Skeletal muscle tissue (tissue), 4 donors: ENCODE results near the gene TRIM67. TPM values are rescaled to one million over a fixed set of nuclear protein-coding genes. Genes with fewer than 3 reads are reported as not detected.

Experiments used
- H3K27ac ChIP-seq: one replicate; pipeline ENCODE4 v1.7.0; 2013; ENCODE audit warnings: mild to moderate bottlenecking, low read depth, low read length, inconsistent platforms
- H3K27me3 ChIP-seq, 3 donors: one replicate each; pipeline ENCODE4 v1.7.0; 2013; ENCODE audit warnings: low read length in 3 of 3; ENCODE audit not compliant: control insufficient read depth in 3 of 3, insufficient read depth in 3 of 3
- H3K36me3 ChIP-seq, 3 donors: one replicate each; pipeline ENCODE4 v1.7.0; 2013; ENCODE audit warnings: low read length in 3 of 3; ENCODE audit not compliant: control insufficient read depth in 3 of 3, insufficient read depth in 3 of 3
- H3K4me1 ChIP-seq, 3 donors: one replicate each; pipeline ENCODE4 v1.7.0; 2013; ENCODE audit warnings: low read length in 3 of 3, mild to moderate bottlenecking in 3 of 3; ENCODE audit not compliant: control insufficient read depth in 3 of 3, insufficient read depth in 3 of 3
- H3K4me3 ChIP-seq, 3 donors: one replicate each; pipeline ENCODE4 v1.7.0; 2013; ENCODE audit warnings: low read length in 3 of 3
- H3K9ac ChIP-seq, 3 donors: one replicate each; pipeline ENCODE4 v1.7.0; 2013; ENCODE audit warnings: low read length in 3 of 3, mild to moderate bottlenecking in 3 of 3, moderate library complexity in 2 of 3, low read depth in 1 of 3
- H3K9me3 ChIP-seq, 3 donors: one replicate each; pipeline ENCODE4 v1.7.0; 2013; ENCODE audit warnings: low read length in 3 of 3; ENCODE audit not compliant: control insufficient read depth in 3 of 3
- total RNA-seq: library from RNA; depleted of rRNA; stranded (reverse); fragments of >200 nt; gene quantifications from one replicate; pipeline ENCODE4 v1.2.3, GENCODE V29; 2014
- donor health status: Osteomylitis.

The TRIM67 gene
- total RNA-seq, 1 donor from 2014 or later, result under 0.01 TPM

DNA sequence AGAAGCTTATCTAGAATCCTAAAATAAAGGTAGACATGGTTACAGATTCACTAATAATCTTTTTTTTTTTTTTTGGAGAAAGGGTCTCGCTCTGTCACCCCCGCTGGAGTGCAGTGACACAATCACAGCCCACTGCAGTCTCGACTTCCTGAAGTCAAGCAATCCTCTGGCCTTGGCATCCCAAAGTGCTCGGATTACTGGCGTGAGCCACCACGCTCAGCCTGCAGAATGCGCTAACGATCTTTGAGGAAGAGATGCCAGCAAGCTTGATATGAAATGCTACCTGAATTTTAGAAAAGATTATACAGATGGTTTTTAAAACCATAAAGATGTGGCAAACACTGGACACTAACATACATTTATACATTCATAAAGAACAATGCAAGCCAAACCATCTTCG is 75.1 kb downstream of the TRIM67 start:
- H3K9me3 ChIP-seq, result no peaks in the 10 kb centered on the region
- peak overlapping the region; percentile 86 for H3K27ac ChIP-seq
- peak overlapping the region in 1 of 3 donors; percentile 1 for H3K9ac ChIP-seq
- no peak overlapping the region for H3K4me3 ChIP-seq
- H3K27me3 ChIP-seq, result no peaks in the 10 kb centered on the region
- peaks cover 5 to 18% (median 13%) of the 10 kb centered on the region in 3 donors for H3K36me3 ChIP-seq
- peaks cover 19 to 48% (median 24%) of the 10 kb centered on the region in 3 donors for H3K4me1 ChIP-seq

DNA sequence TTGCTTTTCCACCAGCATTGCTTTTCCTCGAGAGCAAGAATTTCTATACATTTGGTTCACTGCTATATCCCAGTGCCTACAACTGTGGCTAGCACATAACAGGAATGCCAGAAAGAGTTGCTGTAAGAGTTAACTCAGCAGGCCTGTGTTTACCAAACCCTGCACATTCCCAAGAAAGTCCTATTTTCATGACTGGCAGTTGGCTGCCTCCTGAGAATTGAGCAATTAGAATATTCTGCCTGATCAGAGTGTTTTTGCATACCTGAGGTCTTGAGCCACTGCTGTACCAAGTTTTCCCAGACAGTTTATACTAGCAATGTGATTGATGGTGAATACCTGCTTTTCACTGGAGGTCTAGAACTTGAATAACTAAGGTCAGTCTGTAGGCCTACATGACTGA is 76.4 kb downstream of the TRIM67 start:
- Histone ChIP-seq H3K9ac (no peak overlapping the region), H3K4me1 (peaks cover 32 to 61% (median 38%) of the 10 kb centered on the region in 3 donors), H3K36me3 (peaks cover 5 to 19% (median 13%) of the 10 kb centered on the region in 3 donors), H3K9me3 (no peaks in the 10 kb centered on the region), H3K27me3 (no peaks in the 10 kb centered on the region), H3K4me3 (no peak overlapping the region), H3K27ac (no peak overlapping the region)

DNA sequence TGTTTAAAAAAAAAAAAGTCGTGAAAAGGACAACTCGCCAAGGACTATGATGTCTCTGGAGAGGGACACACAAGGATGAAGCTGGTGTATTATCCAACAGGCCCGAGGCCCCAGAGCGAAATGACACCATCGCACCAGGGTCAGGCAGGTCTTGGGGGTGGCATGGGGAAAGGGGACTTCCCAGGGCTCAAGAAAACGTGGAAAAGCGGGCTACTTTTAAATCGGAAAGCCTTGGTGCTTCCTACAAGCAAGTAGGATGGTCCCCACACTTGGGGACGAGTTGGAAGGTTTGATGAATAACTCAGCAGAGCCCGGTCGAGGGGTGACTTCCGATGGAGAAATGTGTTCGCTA is 78.6 kb downstream of the TRIM67 start:
- Histone ChIP-seq H3K9me3 (no peaks in the 10 kb centered on the region), H3K27ac (peak overlapping the region; percentile 73), H3K27me3 (no peaks in the 10 kb centered on the region), H3K36me3 (peaks cover 5 to 16% (median 13%) of the 10 kb centered on the region in 3 donors), H3K4me1 (peaks cover 34 to 65% (median 36%) of the 10 kb centered on the region in 3 donors), H3K9ac (peak overlapping the region; percentile 94 to 98 (median 95)), H3K4me3 (peak overlapping the region; percentile 90 to 99 (median 95))

DNA sequence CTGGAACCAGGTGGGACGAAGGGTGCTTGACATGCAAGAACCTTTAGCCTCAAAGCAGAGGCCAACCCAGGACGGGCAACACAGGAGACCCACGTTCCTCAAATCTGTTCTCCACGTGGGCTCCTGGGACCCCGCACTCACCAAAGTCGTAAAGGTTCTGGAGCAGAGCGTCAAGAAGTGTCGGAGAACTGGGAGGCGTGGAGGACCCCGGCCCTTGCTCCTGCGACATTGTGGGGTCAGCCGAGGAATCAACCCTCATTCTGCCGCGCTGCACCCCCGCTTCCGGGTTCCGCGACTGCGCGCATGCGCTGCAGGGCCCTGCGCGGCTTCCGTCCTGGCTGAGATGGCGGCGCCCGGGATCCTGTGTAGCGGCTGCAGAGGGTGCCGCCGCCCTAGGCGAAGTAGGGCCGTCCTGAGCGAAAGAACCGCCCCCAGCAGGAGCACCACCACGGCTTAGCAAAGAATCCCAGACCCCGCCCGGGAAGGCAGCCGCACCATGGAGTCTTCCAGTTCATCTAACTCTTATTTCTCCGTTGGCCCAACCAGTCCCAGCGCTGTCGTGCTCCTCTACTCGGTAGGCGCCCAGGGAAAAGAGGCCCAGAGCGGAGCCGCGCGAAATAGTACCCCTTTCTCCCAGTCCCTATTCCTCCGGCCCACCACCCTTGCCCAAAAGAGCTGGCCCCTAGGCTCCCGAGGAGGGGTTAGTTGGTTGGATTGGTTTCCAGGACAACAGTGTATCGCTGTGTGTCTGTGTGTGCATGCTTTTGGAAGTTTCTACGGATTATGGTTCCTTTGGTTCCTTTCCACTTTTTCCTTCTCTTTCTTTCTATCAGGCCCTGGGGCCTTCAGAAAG is 79.3 kb downstream of the TRIM67 start, which contains the start of gene GNPAT:
GNPAT (plus strand) TSS at position 330 of the 853 bp plus-strand sequence; CDS start at position 497, 167 bp downstream.
- peaks cover 30 to 59% (median 34%) of the 10 kb centered on the region in 3 donors for H3K4me1 ChIP-seq
- H3K9ac ChIP-seq, result peak within 1 kb of the TSS; percentile 94 to 98 (median 95)
- no peaks in the 10 kb centered on the region for H3K27me3 ChIP-seq
- peaks cover 5 to 16% (median 13%) of the 10 kb centered on the region in 3 donors for H3K36me3 ChIP-seq
- peak within 1 kb of the TSS; percentile 73 for H3K27ac ChIP-seq
- H3K9me3 ChIP-seq, result no peaks in the 10 kb centered on the region
- H3K4me3 ChIP-seq, result peak within 1 kb of the TSS; percentile 90 to 99 (median 95)

DNA sequence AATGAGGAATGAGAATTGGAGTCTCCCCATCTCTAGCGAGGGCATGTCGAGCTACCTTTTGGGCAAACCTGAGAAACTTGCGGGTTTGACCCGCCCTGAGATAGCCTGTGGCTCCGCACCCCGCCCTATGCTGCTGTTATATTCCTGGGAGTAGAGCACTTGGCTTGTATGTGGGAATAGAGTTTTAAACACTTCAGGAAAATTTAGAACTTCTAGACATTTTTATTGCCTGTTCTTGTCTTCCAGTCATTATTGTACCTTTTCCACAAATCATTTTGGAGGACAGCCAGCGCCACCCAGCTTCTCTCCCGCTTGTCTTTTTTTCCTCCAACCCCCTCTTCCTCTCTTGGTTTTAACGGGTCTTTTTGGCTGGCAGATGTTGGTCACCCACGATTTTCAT is 79.9 kb downstream of the TRIM67 start:
- H3K9me3 ChIP-seq, result no peaks in the 10 kb centered on the region
- peaks cover 27 to 53% (median 33%) of the 10 kb centered on the region in 3 donors for H3K4me1 ChIP-seq
- H3K36me3 ChIP-seq, result peaks cover 5 to 16% (median 13%) of the 10 kb centered on the region in 3 donors
- peak overlapping the region; percentile 73 for H3K27ac ChIP-seq
- H3K4me3 ChIP-seq, result peak overlapping the region; percentile 90 to 99 (median 95)
- no peaks in the 10 kb centered on the region for H3K27me3 ChIP-seq
- peak overlapping the region; percentile 94 to 98 (median 95) for H3K9ac ChIP-seq

DNA sequence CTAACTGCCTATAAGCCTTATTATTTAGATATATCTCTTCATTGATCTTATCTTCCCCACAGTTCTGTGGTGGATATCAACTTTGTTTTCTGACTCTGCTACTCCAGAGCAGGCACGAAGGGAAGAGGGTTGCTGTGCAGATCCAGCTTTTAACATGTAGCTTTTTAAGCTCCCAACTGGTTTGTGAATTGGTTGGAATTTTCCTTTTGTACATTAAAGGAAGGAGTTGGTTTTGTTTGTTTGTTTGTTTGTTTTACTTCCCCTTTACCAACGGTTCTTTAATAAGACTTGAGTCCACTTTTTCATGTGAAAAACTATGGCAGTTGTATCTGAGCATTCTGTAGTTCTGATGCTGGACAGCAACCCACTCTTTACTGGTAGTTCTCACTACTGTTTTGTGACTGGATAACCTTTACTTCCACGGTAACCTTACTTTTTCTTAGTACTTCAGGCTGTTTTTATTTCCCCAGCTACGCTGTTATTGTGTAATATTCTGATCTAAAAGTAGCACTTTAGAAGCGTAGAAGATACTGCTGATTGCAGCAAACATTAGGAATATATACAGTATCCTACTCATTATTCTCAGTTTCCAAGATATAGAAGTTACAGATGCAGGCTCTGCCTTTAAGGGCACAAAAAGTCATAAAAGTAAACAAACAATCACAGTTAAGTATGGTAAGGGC is 80.8 kb downstream of the TRIM67 start:
- no peaks in the 10 kb centered on the region for H3K9me3 ChIP-seq
- peak overlapping the region; percentile 94 to 98 (median 95) for H3K9ac ChIP-seq
- H3K27me3 ChIP-seq, result no peaks in the 10 kb centered on the region
- H3K4me1 ChIP-seq, result peaks cover 19 to 50% (median 28%) of the 10 kb centered on the region in 3 donors
- H3K36me3 ChIP-seq, result peaks cover 5 to 14% (median 12%) of the 10 kb centered on the region in 3 donors
- H3K27ac ChIP-seq, result no peak overlapping the region
- peak overlapping the region; percentile 90 to 99 (median 95) for H3K4me3 ChIP-seq

DNA sequence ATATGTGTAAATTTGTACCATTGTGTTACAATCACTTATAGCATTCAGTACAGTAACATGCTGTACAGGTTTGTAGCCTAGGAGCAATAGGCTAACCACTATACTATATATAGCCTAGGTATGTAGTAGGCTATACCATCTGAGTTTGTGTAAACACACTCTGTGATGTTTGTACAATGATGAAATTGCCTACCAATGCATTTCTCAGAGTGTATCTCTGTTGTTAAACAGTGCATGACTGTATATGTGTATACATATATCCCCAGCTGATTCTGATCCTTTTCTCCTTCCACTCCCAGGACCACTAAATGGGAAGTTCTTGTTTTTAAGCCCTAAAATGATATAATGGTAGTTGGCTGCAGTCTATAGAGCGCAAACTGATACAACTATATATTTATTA is 86.9 kb downstream of the TRIM67 start:
- peaks cover 4 to 26% (median 26%) of the 10 kb centered on the region in 3 donors for H3K36me3 ChIP-seq
- peaks cover 0 to 10% (median 0%) of the 10 kb centered on the region in 3 donors for H3K4me1 ChIP-seq
- H3K9ac ChIP-seq, result no peak overlapping the region

DNA sequence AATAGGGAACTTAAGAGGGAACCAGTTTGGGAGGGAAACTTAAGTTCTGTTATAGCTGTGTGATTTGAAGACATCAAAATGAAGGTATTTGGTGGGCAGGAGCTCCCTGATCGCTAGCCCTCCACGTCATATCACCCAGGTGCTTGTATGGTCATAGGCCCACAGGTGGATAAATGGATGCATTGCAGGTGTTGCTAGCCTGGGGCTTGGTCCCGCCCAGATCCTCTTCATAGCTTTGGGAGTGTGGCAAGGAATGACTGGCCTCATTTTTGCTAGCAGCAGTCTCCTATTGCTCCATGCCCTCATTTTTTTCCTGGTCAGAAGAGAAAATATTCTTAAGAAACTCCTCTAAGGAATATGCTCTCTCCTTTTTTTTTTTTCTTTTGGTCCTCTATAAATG is 90.5 kb downstream of the TRIM67 start:
- H3K9ac ChIP-seq, result no peak overlapping the region
- H3K36me3 ChIP-seq, result peaks cover 11 to 40% (median 39%) of the 10 kb centered on the region in 3 donors
- H3K4me1 ChIP-seq, result no peaks in the 10 kb centered on the region
- no peaks in the 10 kb centered on the region for H3K9me3 ChIP-seq
- H3K27ac ChIP-seq, result no peak overlapping the region
- no peak overlapping the region for H3K4me3 ChIP-seq
- no peaks in the 10 kb centered on the region for H3K27me3 ChIP-seq

More for the DNA sequence above, 86.9 kb downstream of the TRIM67 start:
- H3K9me3 ChIP-seq, result no peaks in the 10 kb centered on the region
- H3K27me3 ChIP-seq, result no peaks in the 10 kb centered on the region
- no peak overlapping the region for H3K27ac ChIP-seq
- no peak overlapping the region for H3K4me3 ChIP-seq

DNA sequence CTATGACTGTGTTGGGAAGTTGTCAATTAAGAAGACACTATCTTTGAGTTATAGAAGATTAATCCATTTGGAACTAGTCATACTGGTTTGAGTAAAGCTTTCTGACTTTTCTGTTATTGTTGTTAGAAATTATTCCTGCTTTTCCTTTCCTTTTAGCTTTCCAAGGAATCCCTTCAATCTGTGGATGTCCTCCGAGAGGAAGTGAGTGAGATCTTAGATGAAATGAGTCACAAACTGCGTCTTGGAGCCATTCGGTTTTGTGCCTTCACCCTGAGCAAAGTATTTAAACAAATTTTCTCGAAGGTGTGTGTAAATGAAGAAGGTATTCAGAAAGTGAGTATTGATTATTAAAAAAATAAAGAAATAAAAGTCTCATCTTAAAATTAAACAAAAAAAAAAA is 98.5 kb downstream of the TRIM67 start:
- H3K36me3 ChIP-seq, result peaks cover 22 to 65% (median 60%) of the 10 kb centered on the region in 3 donors

More for the DNA sequence above, 98.5 kb downstream of the TRIM67 start:
- no peak overlapping the region for H3K9ac ChIP-seq
- no peak overlapping the region for H3K4me3 ChIP-seq
- no peaks in the 10 kb centered on the region for H3K4me1 ChIP-seq
- H3K27me3 ChIP-seq, result no peaks in the 10 kb centered on the region
- no peak overlapping the region for H3K27ac ChIP-seq
- no peaks in the 10 kb centered on the region for H3K9me3 ChIP-seq
